Measurements from ENCODE around the gene RNF183.
A peak's percentile ranks its signal among the peaks of the same experiment; 100 is the strongest.

Gene RNF183

GRCh38 chr9:113302792-113303418, at the start of gene RNF183:
Gene RNF183, minus strand, starts transcription at chr9:113303376. Its CDS starts 5,192 bp downstream, at chr9:113298184.
- no peak for TF ChIP-seq CTCF (conservative IDR thresholded peaks at IDR 0.05)
- no peak for TF ChIP-seq ZFX (IDR thresholded peaks at IDR 0.05)

GRCh38 chr9:113352411-113352810, 49.2 kb upstream of the RNF183 start:
- TF ChIP-seq ZFX (IDR thresholded peaks at IDR 0.05) = no peak
- no peak for TF ChIP-seq CTCF (conservative IDR thresholded peaks at IDR 0.05)
- H3K27ac ChIP-seq = no peak overlapping the region

More at GRCh38 chr9:113302792-113303418, at the start of gene RNF183:
- no peak within 1 kb of the TSS for H3K27ac ChIP-seq

GRCh38 chr9:113352006-113352405, 48.8 kb upstream of the RNF183 start:
- TF ChIP-seq ZFX (IDR thresholded peaks at IDR 0.05) (no peak), CTCF (conservative IDR thresholded peaks at IDR 0.05) (no peak)
- no peak overlapping the region for H3K27ac ChIP-seq

GRCh38 chr9:113350937-113351336, 47.8 kb upstream of the RNF183 start:
- TF ChIP-seq CTCF (conservative IDR thresholded peaks at IDR 0.05) (no peak), ZFX (IDR thresholded peaks at IDR 0.05) (no peak)
- no peak overlapping the region for H3K27ac ChIP-seq

GRCh38 chr9:113350107-113350661, 47.0 kb upstream of the RNF183 start:
- TF ChIP-seq ZFX (IDR thresholded peaks at IDR 0.05) (no peak), CTCF (conservative IDR thresholded peaks at IDR 0.05) (no peak)
- H3K27ac ChIP-seq = peak overlapping the region; percentile 56; the same call in 1 of the 2 replicates

- peak within 1 kb of the TSS; percentile 56 for H3K27ac ChIP-seq
- TF ChIP-seq CTCF (conservative IDR thresholded peaks at IDR 0.05) = no peak
- TF ChIP-seq ZFX (IDR thresholded peaks at IDR 0.05) = peak; percentile 45
These were observed 46.4 kb upstream of the RNF183 start, which contains the start of gene BSPRY for GRCh38 chr9:113349445-113350094. Gene BSPRY, plus strand, starts transcription at chr9:113349541. Its CDS starts 39 bp downstream, at chr9:113349580.

GRCh38 chr9:113349066-113349444, 45.9 kb upstream of the RNF183 start:
- TF ChIP-seq CTCF (conservative IDR thresholded peaks at IDR 0.05) (no peak), ZFX (IDR thresholded peaks at IDR 0.05) (no peak)
- peak overlapping the region; percentile 56; the same call in 1 of the 2 replicates for H3K27ac ChIP-seq

Measured in C4-2B (cell line).